Colonic mucosa (tissue), 4 donors: ENCODE measurements around the gene ATXN7L1. TPM values are rescaled to one million over a fixed set of nuclear protein-coding genes. Genes with fewer than 3 reads are reported as not detected.

Experiments
- DNase-seq: peaks from one replicate; pipeline ENCODE4 v3.0.0-alpha.2; 2020
- H3K27ac ChIP-seq: fragments of 200-600 bp; one replicate; pipeline ENCODE4 v1.8.0; 2021
- H3K27me3 ChIP-seq: fragments of 200-600 bp; one replicate; pipeline ENCODE4 v1.8.0; 2021
- H3K36me3 ChIP-seq: fragments of 200-600 bp; one replicate; pipeline ENCODE4 v1.8.0; 2021
- H3K4me1 ChIP-seq: fragments of 200-600 bp; one replicate; pipeline ENCODE4 v1.8.0; 2021; ENCODE audit warnings: mild to moderate bottlenecking
- H3K4me3 ChIP-seq: fragments of 200-600 bp; one replicate; pipeline ENCODE4 v1.8.0; 2021
- H3K9ac ChIP-seq, 2 donors: one replicate each; pipeline ENCODE4 v1.7.0; 2013; ENCODE audit warnings: control low read depth in 2 of 2, low read depth in 2 of 2, low read length in 2 of 2
- H3K9me3 ChIP-seq: fragments of 200-600 bp; one replicate; pipeline ENCODE4 v1.8.0; 2021
- CTCF ChIP-seq: fragments of 200-600 bp; IDR thresholded peaks from one replicate; pipeline ENCODE4 v1.8.0; 2022; ENCODE audit warnings: antibody characterized with exemption, mild to moderate bottlenecking
- intact Hi-C: fragments of 100-400 bp; cut with DNase I; formaldehyde crosslinking; loops from one replicate; pipeline ENCODE4 v1.14.1; 2022
- total RNA-seq, 2 donors: library from RNA; stranded (reverse); fragmentation: NEBNext Ultra II Directional in 1 of 2; extraction: Animal tissue kit (Norgen Biotek cat#: 25700) in 1 of 2; gene quantifications; one replicate each; pipeline ENCODE4 v1.2.1, GENCODE V29; 2021
- donor health status: healthy.
- donor health status: DM: no; HTN: no; CAD: no.
- donor health status: DM: no; HTN: no; CAD: no.

Gene ATXN7L1
- total RNA-seq, 2 donors from 2014 or later = 13.0 to 15.1 TPM

GRCh38 chr7:105625986-105626385 is 250.4 kb downstream of the ATXN7L1 start:
- no peaks in the 10 kb centered on the region for H3K36me3 ChIP-seq
- no peak overlapping the region for H3K9ac ChIP-seq
- no peaks in the 10 kb centered on the region for H3K4me1 ChIP-seq
- intact Hi-C loops = no loop called here
- no peak for DNase-seq
- no peaks in the 10 kb centered on the region for H3K9me3 ChIP-seq
- H3K27ac ChIP-seq = no peak overlapping the region
- no peak overlapping the region for H3K4me3 ChIP-seq
- TF ChIP-seq CTCF = no peak
- no peaks in the 10 kb centered on the region for H3K27me3 ChIP-seq

- DNase-seq = no peak
- intact Hi-C loops = no loop called here
- no peak overlapping the region for H3K4me3 ChIP-seq
- TF ChIP-seq CTCF = no peak
- no peak overlapping the region for H3K9ac ChIP-seq
- no peak overlapping the region for H3K27ac ChIP-seq
- no peaks in the 10 kb centered on the region for H3K4me1 ChIP-seq
- H3K36me3 ChIP-seq = no peaks in the 10 kb centered on the region
- no peaks in the 10 kb centered on the region for H3K27me3 ChIP-seq
- no peaks in the 10 kb centered on the region for H3K9me3 ChIP-seq
Observed at GRCh38 chr7:105623906-105624305, 252.5 kb downstream of the ATXN7L1 start.

- no peak overlapping the region for H3K27ac ChIP-seq
- H3K27me3 ChIP-seq = no peaks in the 10 kb centered on the region
- DNase-seq = no peak
- intact Hi-C loops = no loop called here
- no peak overlapping the region for H3K4me3 ChIP-seq
- H3K4me1 ChIP-seq = no peaks in the 10 kb centered on the region
- H3K36me3 ChIP-seq = no peaks in the 10 kb centered on the region
- H3K9ac ChIP-seq = no peak overlapping the region
- no peaks in the 10 kb centered on the region for H3K9me3 ChIP-seq
- TF ChIP-seq CTCF = no peak
Observed at GRCh38 chr7:105623378-105623777, 253.0 kb downstream of the ATXN7L1 start.

GRCh38 chr7:105622106-105622731 is 254.2 kb downstream of the ATXN7L1 start:
- no peak for TF ChIP-seq CTCF
- H3K4me1 ChIP-seq = no peaks in the 10 kb centered on the region
- H3K27me3 ChIP-seq = no peaks in the 10 kb centered on the region
- no peak overlapping the region for H3K27ac ChIP-seq
- intact Hi-C loops = no loop called here
- H3K9me3 ChIP-seq = no peaks in the 10 kb centered on the region
- H3K4me3 ChIP-seq = no peak overlapping the region
- H3K9ac ChIP-seq = no peak overlapping the region
- no peak for DNase-seq
- no peaks in the 10 kb centered on the region for H3K36me3 ChIP-seq

GRCh38 chr7:105621617-105622016 is 254.8 kb downstream of the ATXN7L1 start:
- H3K9me3 ChIP-seq = no peaks in the 10 kb centered on the region
- H3K4me3 ChIP-seq = no peak overlapping the region
- H3K4me1 ChIP-seq = no peaks in the 10 kb centered on the region
- no peak overlapping the region for H3K9ac ChIP-seq
- H3K36me3 ChIP-seq = no peaks in the 10 kb centered on the region
- DNase-seq = no peak
- H3K27me3 ChIP-seq = no peaks in the 10 kb centered on the region
- H3K27ac ChIP-seq = no peak overlapping the region
- no peak for TF ChIP-seq CTCF
- intact Hi-C loops = no loop called here
